Osteoblast (primary cell): ENCODE measurements around the gene FAM120A. TPM values are rescaled to one million over a fixed set of nuclear protein-coding genes. Genes with fewer than 3 reads are reported as not detected.

Source experiments
- DNase-seq: peaks from one replicate; pipeline ENCODE4 v3.0.0; 2011; ENCODE audit warnings: low spot score, mixed read lengths; ENCODE audit not compliant: insufficient read length; ENCODE audit errors: missing footprints
- H2AFZ ChIP-seq: 2 replicates; pipeline ENCODE4 v1.6.0; 2011; ENCODE audit warnings: mild to moderate bottlenecking, low read length
- H3K27ac ChIP-seq: 2 replicates; pipeline ENCODE4 v1.5.1; 2011; ENCODE audit warnings: mild to moderate bottlenecking, low read depth, low read length, moderate library complexity
- H3K27me3 ChIP-seq: 2 replicates; pipeline ENCODE4 v1.6.0; 2012; ENCODE audit warnings: mild to moderate bottlenecking, control low read depth, inconsistent platforms, low read length, moderate library complexity; ENCODE audit not compliant: insufficient read depth
- H3K36me3 ChIP-seq: 2 replicates; pipeline ENCODE4 v1.5.1; 2011; ENCODE audit warnings: mild to moderate bottlenecking, low read length, control low read depth, moderate library complexity; ENCODE audit not compliant: insufficient read depth
- H3K4me1 ChIP-seq: 2 replicates; pipeline ENCODE4 v1.5.1; 2011; ENCODE audit warnings: mild to moderate bottlenecking, low read length, control low read depth, moderate library complexity; ENCODE audit not compliant: insufficient read depth
- H3K4me2 ChIP-seq: 2 replicates; pipeline ENCODE4 v1.6.0; 2011; ENCODE audit warnings: mild to moderate bottlenecking, low read length; ENCODE audit not compliant: insufficient read depth
- H3K4me3 ChIP-seq: fragments of 200-600 bp; sonication (generic); 3 replicates; pipeline ENCODE4 v1.5.1; 2012; ENCODE audit warnings: mild to moderate bottlenecking, low read length, inconsistent platforms; ENCODE audit not compliant: insufficient read depth
- H3K79me2 ChIP-seq: 2 replicates; pipeline ENCODE4 v1.6.0; 2012; ENCODE audit warnings: mild to moderate bottlenecking, low read length, control low read depth, inconsistent platforms; ENCODE audit not compliant: insufficient read depth
- H3K9me3 ChIP-seq: 2 replicates; pipeline ENCODE4 v1.5.1; 2011; ENCODE audit warnings: low read depth, low read length, control low read depth
- H4K20me1 ChIP-seq: 2 replicates; pipeline ENCODE4 v1.6.0; 2012; ENCODE audit warnings: mild to moderate bottlenecking, low read length, control low read depth; ENCODE audit not compliant: insufficient read depth
- total RNA-seq: library from RNA; depleted of rRNA; stranded (reverse); fragments of >200 nt; gene quantifications from 2 replicates; pipeline ENCODE4 v1.2.3, GENCODE V29; 2012
- TF ChIP-seq, protein P1 (sequence below): IDR thresholded peaks from 2 replicates; pipeline ENCODE4 v1.5.1; 2011; ENCODE audit warnings: mild to moderate bottlenecking, low read depth, low read length, moderate library complexity; ENCODE audit errors: extremely low read depth

Gene FAM120A
- 129 and 136 TPM in 2 replicates for total RNA-seq

- Histone ChIP-seq H3K27me3 (no peaks in the 10 kb centered on the region), H3K36me3 (peaks cover 22% of the 10 kb centered on the region), H3K4me3 (peak within 1 kb of the TSS; percentile 89), H3K4me1 (peaks cover 26% of the 10 kb centered on the region), H4K20me1 (peaks cover 21% of the 10 kb centered on the region), H3K9me3 (no peaks in the 10 kb centered on the region), H3K79me2 (peaks cover 56% of the 10 kb centered on the region), H3K4me2 (peak within 1 kb of the TSS; percentile 99), H3K27ac (peak within 1 kb of the TSS; percentile 77), H2AFZ (peak within 1 kb of the TSS; percentile 92)
- DNase-seq = peak; percentile 98
- TF ChIP-seq, protein P1, sequence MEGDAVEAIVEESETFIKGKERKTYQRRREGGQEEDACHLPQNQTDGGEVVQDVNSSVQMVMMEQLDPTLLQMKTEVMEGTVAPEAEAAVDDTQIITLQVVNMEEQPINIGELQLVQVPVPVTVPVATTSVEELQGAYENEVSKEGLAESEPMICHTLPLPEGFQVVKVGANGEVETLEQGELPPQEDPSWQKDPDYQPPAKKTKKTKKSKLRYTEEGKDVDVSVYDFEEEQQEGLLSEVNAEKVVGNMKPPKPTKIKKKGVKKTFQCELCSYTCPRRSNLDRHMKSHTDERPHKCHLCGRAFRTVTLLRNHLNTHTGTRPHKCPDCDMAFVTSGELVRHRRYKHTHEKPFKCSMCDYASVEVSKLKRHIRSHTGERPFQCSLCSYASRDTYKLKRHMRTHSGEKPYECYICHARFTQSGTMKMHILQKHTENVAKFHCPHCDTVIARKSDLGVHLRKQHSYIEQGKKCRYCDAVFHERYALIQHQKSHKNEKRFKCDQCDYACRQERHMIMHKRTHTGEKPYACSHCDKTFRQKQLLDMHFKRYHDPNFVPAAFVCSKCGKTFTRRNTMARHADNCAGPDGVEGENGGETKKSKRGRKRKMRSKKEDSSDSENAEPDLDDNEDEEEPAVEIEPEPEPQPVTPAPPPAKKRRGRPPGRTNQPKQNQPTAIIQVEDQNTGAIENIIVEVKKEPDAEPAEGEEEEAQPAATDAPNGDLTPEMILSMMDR = no peak
Measured at GRCh38 chr9:93450945-93451815, at the start of gene FAM120A. Gene FAM120A, plus strand, starts transcription at chr9:93451685. Its CDS starts 231 bp downstream, at chr9:93451916.

GRCh38 chr9:93406371-93406770 is 45.1 kb upstream of the FAM120A start:
- TF ChIP-seq, protein P1 = no peak
- no peak for DNase-seq
- Histone ChIP-seq H4K20me1 (no peaks in the 10 kb centered on the region), H3K4me3 (no peak overlapping the region), H3K4me1 (no peaks in the 10 kb centered on the region), H3K27me3 (no peaks in the 10 kb centered on the region), H3K79me2 (no peaks in the 10 kb centered on the region), H2AFZ (no peak overlapping the region), H3K9me3 (no peaks in the 10 kb centered on the region), H3K27ac (no peak overlapping the region), H3K36me3 (no peaks in the 10 kb centered on the region), H3K4me2 (no peak overlapping the region)

- no peak for DNase-seq
Measured at GRCh38 chr9:93413530-93413929, 38.0 kb upstream of the FAM120A start.

DNA sequence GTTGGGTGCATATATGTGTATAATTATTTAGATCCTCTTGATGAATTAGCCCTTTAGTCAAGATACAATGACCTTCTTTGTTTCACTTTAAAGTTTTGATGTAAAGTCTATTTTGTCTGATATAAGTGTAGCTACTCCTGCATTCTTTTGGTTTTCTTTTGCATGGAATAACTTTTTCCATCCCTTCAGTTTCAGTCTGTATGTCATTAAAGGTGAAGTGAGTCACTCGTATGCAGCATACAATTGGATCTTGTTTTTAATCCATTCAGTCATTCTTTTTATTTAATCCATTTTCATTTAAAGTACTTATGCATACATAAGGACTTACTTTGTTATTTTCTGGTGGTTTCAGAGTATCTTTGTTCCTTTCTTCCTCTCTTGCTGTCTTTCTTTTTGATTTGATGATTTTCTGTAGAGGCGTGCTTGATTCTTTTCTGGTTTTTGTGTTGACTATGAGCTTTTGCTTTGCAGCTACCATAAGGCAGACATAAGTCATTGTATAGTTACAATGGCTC is 36.3 kb upstream of the FAM120A start:
- Histone ChIP-seq H2AFZ (no peak overlapping the region), H4K20me1 (no peaks in the 10 kb centered on the region), H3K4me3 (no peak overlapping the region), H3K9me3 (no peaks in the 10 kb centered on the region), H3K27ac (no peak overlapping the region), H3K27me3 (no peaks in the 10 kb centered on the region), H3K4me1 (no peaks in the 10 kb centered on the region), H3K4me2 (no peak overlapping the region), H3K36me3 (no peaks in the 10 kb centered on the region), H3K79me2 (no peaks in the 10 kb centered on the region)
- no peak for DNase-seq
- TF ChIP-seq, protein P1 = no peak

More at GRCh38 chr9:93413530-93413929, 38.0 kb upstream of the FAM120A start:
- Histone ChIP-seq H3K36me3 (no peaks in the 10 kb centered on the region), H3K9me3 (no peaks in the 10 kb centered on the region), H3K27ac (no peak overlapping the region), H3K4me2 (no peak overlapping the region), H3K27me3 (no peaks in the 10 kb centered on the region), H3K79me2 (no peaks in the 10 kb centered on the region), H4K20me1 (no peaks in the 10 kb centered on the region), H3K4me3 (no peak overlapping the region), H2AFZ (no peak overlapping the region), H3K4me1 (no peaks in the 10 kb centered on the region)
- TF ChIP-seq, protein P1 = no peak
